Osteocyte (in vitro differentiated cells): ENCODE results near the gene PRSS58. TPM values are rescaled to one million over a fixed set of nuclear protein-coding genes. Genes with fewer than 3 reads are reported as not detected.

ENCODE experiments used
- DNase-seq: peaks from one replicate; pipeline ENCODE4 v3.0.0; 2021; ENCODE audit warnings: mixed read lengths; ENCODE audit not compliant: unreplicated experiment; ENCODE audit errors: extremely low spot score
- H3K27ac Mint-ChIP-seq: one replicate; pipeline ENCODE4 v1.8.0; 2021; ENCODE audit warnings: mild to moderate bottlenecking, mixed read lengths; ENCODE audit not compliant: unreplicated experiment
- H3K27me3 Mint-ChIP-seq: one replicate; pipeline ENCODE4 v1.8.0; 2021; ENCODE audit warnings: mixed read lengths; ENCODE audit not compliant: unreplicated experiment
- H3K36me3 Mint-ChIP-seq: one replicate; pipeline ENCODE4 v1.8.0; 2021; ENCODE audit warnings: mixed read lengths; ENCODE audit not compliant: unreplicated experiment
- H3K4me1 Mint-ChIP-seq: one replicate; pipeline ENCODE4 v1.8.0; 2021; ENCODE audit warnings: mixed read lengths; ENCODE audit not compliant: unreplicated experiment
- H3K4me3 Mint-ChIP-seq: one replicate; pipeline ENCODE4 v1.8.0; 2021; ENCODE audit warnings: mild to moderate bottlenecking, moderate library complexity, mixed read lengths; ENCODE audit not compliant: unreplicated experiment
- H3K9me3 Mint-ChIP-seq: one replicate; pipeline ENCODE4 v1.8.0; 2021; ENCODE audit warnings: mixed read lengths; ENCODE audit not compliant: unreplicated experiment
- CTCF ChIP-seq: fragments of 200-600 bp; sonication (generic); IDR thresholded peaks from 2 replicates; pipeline ENCODE4 v1.5.0; 2021; ENCODE audit warnings: antibody characterized with exemption, mild to moderate bottlenecking, moderate library complexity
- total RNA-seq: library from RNA; stranded (reverse); gene quantifications from 2 replicates; pipeline ENCODE4 v1.2.1, GENCODE V29; 2021

Gene PRSS58
- total RNA-seq, 1 donor from 2014 or later, result not detected

DNA sequence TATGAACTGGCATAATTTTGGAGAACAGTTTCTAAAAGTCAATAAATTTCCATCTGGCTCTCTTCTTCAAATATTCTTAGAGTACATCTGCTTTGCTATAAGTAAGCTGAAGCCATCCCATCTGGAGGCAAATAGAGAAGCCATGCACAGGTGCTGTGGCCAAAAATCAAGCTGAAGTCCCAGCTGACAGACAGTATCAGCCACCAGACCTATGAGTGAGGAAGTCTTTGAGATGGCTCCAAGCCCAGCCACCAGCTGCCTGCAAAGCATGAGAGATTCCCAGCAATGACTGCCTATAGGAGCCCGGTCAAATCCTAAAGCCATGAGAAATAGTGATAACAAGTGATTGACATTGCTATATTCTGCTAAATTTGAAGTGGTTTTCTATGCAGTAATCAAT, 21.7 kb upstream of the PRSS58 start:
- Mint-ChIP-seq H3K27me3 (peaks cover 27% of the 10 kb centered on the region), H3K4me3 (no peak overlapping the region), H3K36me3 (no peaks in the 10 kb centered on the region), H3K9me3 (peaks cover 13% of the 10 kb centered on the region), H3K4me1 (no peaks in the 10 kb centered on the region), H3K27ac (no peak overlapping the region)
- no peak for DNase-seq
- no peak for TF ChIP-seq CTCF

- H3K4me3 Mint-ChIP-seq, result no peak overlapping the region
- peaks cover 14% of the 10 kb centered on the region for H3K27me3 Mint-ChIP-seq
- no peak for TF ChIP-seq CTCF
- H3K36me3 Mint-ChIP-seq, result no peaks in the 10 kb centered on the region
- H3K9me3 Mint-ChIP-seq, result peaks cover 13% of the 10 kb centered on the region
- DNase-seq, result no peak
- no peaks in the 10 kb centered on the region for H3K4me1 Mint-ChIP-seq
- no peak overlapping the region for H3K27ac Mint-ChIP-seq
These were observed 17.2 kb upstream of the PRSS58 start for GRCh38 chr7:142275028-142275427.

DNA sequence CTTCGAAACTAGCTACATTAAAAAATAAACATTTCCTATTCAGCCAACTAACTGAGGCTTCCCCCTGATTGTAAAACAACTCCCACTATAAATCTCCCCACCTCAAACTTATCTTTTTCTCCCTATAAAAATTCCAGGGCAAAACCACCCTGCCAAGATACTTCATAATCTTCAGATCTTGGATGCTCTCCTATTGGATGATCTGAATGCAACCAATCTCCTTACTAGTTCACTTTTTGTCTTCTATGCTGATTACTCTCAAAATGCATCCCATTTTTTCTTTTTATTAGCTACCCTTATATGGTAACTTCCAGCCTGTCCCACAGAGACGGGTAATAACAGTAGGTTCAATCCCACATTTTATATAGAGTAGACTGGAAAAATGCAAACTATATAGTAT, 15.0 kb upstream of the PRSS58 start:
- peaks cover 13% of the 10 kb centered on the region for H3K9me3 Mint-ChIP-seq
- no peak overlapping the region for H3K4me3 Mint-ChIP-seq
- no peaks in the 10 kb centered on the region for H3K4me1 Mint-ChIP-seq
- DNase-seq, result no peak
- no peak overlapping the region for H3K27ac Mint-ChIP-seq
- peaks cover 13% of the 10 kb centered on the region for H3K27me3 Mint-ChIP-seq
- no peak for TF ChIP-seq CTCF
- H3K36me3 Mint-ChIP-seq, result no peaks in the 10 kb centered on the region

GRCh38 chr7:142263598-142264380, 5.9 kb upstream of the PRSS58 start:
- Mint-ChIP-seq H3K36me3 (no peaks in the 10 kb centered on the region), H3K9me3 (peaks cover 3% of the 10 kb centered on the region), H3K27me3 (no peaks in the 10 kb centered on the region), H3K27ac (no peak overlapping the region), H3K4me1 (peaks cover 3% of the 10 kb centered on the region), H3K4me3 (no peak overlapping the region)
- TF ChIP-seq CTCF, result no peak
- no peak for DNase-seq

- no peak for DNase-seq
- H3K27me3 Mint-ChIP-seq, result no peaks in the 10 kb centered on the region
- no peaks in the 10 kb centered on the region for H3K36me3 Mint-ChIP-seq
- H3K4me3 Mint-ChIP-seq, result no peak overlapping the region
- H3K9me3 Mint-ChIP-seq, result no peaks in the 10 kb centered on the region
- TF ChIP-seq CTCF, result no peak
- no peak overlapping the region for H3K27ac Mint-ChIP-seq
- peaks cover 2% of the 10 kb centered on the region for H3K4me1 Mint-ChIP-seq
These were observed 7.2 kb downstream of the PRSS58 start for GRCh38 chr7:142250705-142251104.
